Stomach (tissue), 9 donors: Measurements from ENCODE around the gene SIRPB2. TPM values are rescaled to one million over a fixed set of nuclear protein-coding genes. Genes with fewer than 3 reads are reported as not detected.

ENCODE experiments used
- DNase-seq, 2 donors: peaks; one replicate each; pipeline versions ENCODE4 v3.0.0 to v3.0.0-alpha.2; 2013 to 2019
- H3K27ac ChIP-seq, 5 donors: fragments of 200-600 bp in 4 of 5; sonication (generic) in 4 of 5; one replicate each; pipeline ENCODE4 v1.5.1; 2013 to 2019; ENCODE audit warnings: mild to moderate bottlenecking in 1 of 5, moderate library complexity in 1 of 5
- H3K27me3 ChIP-seq, 3 donors: fragments of 200-600 bp; sonication (generic); one replicate each; pipeline ENCODE4 v1.5.1; 2017 to 2019; ENCODE audit warnings: mixed run types in 1 of 3
- H3K36me3 ChIP-seq, 4 donors: fragments of 200-600 bp; sonication (generic); 1 replicate in 3 of 4; 2 replicates in 1 of 4; pipeline ENCODE4 v1.5.1; 2016 to 2019
- H3K4me1 ChIP-seq, 4 donors: fragments of 200-600 bp; sonication (generic); one replicate each; pipeline ENCODE4 v1.5.1; 2016 to 2019
- H3K4me3 ChIP-seq, 4 donors: fragments of 200-600 bp; sonication (generic) in 3 of 4; one replicate each; pipeline ENCODE4 v1.5.1; 2016 to 2019; ENCODE audit warnings: mild to moderate bottlenecking in 1 of 4
- H3K9me3 ChIP-seq, 4 donors: fragments of 200-600 bp; sonication (generic); one replicate each; pipeline ENCODE4 v1.5.1; 2016 to 2019
- EP300 ChIP-seq: sonication (generic); formaldehyde crosslinking; IDR thresholded peaks from one replicate; pipeline ENCODE4 v1.6.1; 2017; ENCODE audit warnings: antibody characterized with exemption
- POLR2A ChIP-seq, 4 donors: fragments of 450-650 bp; IDR thresholded peaks; one replicate each; pipeline ENCODE4 v1.6.1; 2016; ENCODE audit warnings: antibody characterized with exemption in 4 of 4, control low read depth in 2 of 4, mild to moderate bottlenecking in 1 of 4, moderate library complexity in 1 of 4
- POLR2AphosphoS5 ChIP-seq, 3 donors: sonication (generic); formaldehyde crosslinking; IDR thresholded peaks; one replicate each; pipeline ENCODE4 v1.6.1; 2016; ENCODE audit warnings: antibody characterized with exemption in 3 of 3
- WGBS, 5 donors: extraction: QIAGEN DNeasy Blood & Tissue Kit in 3 of 5; methylation state at CpG; one replicate each; pipeline versions ENCODE4 v1.1.5 to v1.1.7; 2013 to 2018; 5-methylcytosine and 5-hydroxymethylcytosine counted together
- intact Hi-C: fragments of 100-400 bp; cut with DNase I; formaldehyde crosslinking; loops from one replicate; pipeline ENCODE4 v1.15.1; 2023; ENCODE audit warnings: low total_unique reads
- polyA plus RNA-seq, 3 donors: library from polyadenylated mRNA; stranded (reverse); fragments of 200-250 nt; gene quantifications; one replicate each; pipeline ENCODE4 v1.2.3, GENCODE V29; 2013
- small RNA-seq, 4 donors: library from RNA; depleted of rRNA; stranded (forward); fragments of <200 nt; gene quantifications; one replicate each; pipeline ENCODE3, GENCODE V24; 2016
- total RNA-seq, 5 donors: library from RNA; depleted of rRNA; stranded (reverse); fragments of >200 nt; gene quantifications; one replicate each; pipeline versions ENCODE4 v1.1.0 to v1.2.3, GENCODE V29; 2014 to 2016
- TF ChIP-seq, protein P1 (sequence below), 7 experiments: fragments of 450-650 bp in 4 of 7; fragments of 200-600 bp in 3 of 7; sonication (generic) in 3 of 7; IDR thresholded peaks; one replicate each; pipeline ENCODE4 v1.5.1; 2016 to 2019; ENCODE audit warnings: antibody characterized with exemption in 7 of 7, control low read depth in 2 of 7, mild to moderate bottlenecking in 1 of 7
- donor health status: healthy with polysubstance abuse.
- donor health status: Bipolar disorder and iron deficiency.
- donor health status: healthy.

Gene SIRPB2
- total and polyA plus RNA-seq, 8 donors, result 0.43 to 7.6 (median 2.4) TPM

DNA sequence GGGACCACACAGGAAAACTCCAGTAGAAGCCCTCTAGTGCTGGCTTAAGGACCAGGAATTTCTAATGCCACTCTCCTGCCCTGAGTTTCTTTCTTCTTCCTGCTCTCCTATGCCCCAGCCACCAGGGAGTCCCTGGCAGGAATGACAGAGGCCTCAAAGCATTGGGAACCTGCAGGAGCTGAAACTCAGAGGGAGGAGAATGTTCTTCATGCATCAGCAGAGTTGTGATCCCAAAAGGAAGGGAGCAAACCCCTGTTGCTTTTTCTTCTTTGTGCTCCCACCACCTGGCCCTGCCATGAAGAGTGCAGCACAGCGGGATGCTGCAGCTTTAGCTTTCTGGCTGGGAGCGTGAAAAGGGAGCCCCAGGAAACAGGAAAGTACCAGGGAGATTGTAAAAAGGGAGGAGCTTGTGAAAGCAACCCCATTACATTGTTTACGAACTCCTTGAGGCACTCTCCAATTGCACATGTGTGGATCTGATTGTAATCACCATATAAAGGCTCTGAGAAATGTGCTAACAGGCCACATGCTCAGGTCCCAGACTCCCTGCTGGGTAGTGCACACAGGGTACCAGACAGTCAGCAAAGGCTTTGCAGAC lies 63.7 kb downstream of the SIRPB2 start:
- Histone ChIP-seq H3K4me3 (no peak overlapping the region), H3K27ac (no peak overlapping the region), H3K27me3 (peaks cover 0 to 14% (median 0%) of the 10 kb centered on the region in 3 donors), H3K9me3 (no peaks in the 10 kb centered on the region), H3K4me1 (no peaks in the 10 kb centered on the region), H3K36me3 (no peaks in the 10 kb centered on the region)
- DNase-seq, result no peak
- intact Hi-C loops, result no loop called here
- no peak for TF ChIP-seq EP300
- TF ChIP-seq POLR2A (IDR thresholded peaks at IDR 0.05), result no peak
- TF ChIP-seq POLR2AphosphoS5 (IDR thresholded peaks at IDR 0.05), result no peak
- TF ChIP-seq, protein P1, sequence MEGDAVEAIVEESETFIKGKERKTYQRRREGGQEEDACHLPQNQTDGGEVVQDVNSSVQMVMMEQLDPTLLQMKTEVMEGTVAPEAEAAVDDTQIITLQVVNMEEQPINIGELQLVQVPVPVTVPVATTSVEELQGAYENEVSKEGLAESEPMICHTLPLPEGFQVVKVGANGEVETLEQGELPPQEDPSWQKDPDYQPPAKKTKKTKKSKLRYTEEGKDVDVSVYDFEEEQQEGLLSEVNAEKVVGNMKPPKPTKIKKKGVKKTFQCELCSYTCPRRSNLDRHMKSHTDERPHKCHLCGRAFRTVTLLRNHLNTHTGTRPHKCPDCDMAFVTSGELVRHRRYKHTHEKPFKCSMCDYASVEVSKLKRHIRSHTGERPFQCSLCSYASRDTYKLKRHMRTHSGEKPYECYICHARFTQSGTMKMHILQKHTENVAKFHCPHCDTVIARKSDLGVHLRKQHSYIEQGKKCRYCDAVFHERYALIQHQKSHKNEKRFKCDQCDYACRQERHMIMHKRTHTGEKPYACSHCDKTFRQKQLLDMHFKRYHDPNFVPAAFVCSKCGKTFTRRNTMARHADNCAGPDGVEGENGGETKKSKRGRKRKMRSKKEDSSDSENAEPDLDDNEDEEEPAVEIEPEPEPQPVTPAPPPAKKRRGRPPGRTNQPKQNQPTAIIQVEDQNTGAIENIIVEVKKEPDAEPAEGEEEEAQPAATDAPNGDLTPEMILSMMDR (IDR thresholded peaks at IDR 0.05), result no peak
- WGBS, 5 donors, result 25 to 48% (median 39%) methylated on average over 3 of the region's 3 CpGs

GRCh38 chr20:1426231-1426849 lies 64.9 kb downstream of the SIRPB2 start:
- TF ChIP-seq POLR2AphosphoS5 (IDR thresholded peaks at IDR 0.05), result no peak
- TF ChIP-seq, protein P1 (IDR thresholded peaks at IDR 0.05), result no peak
- no peak for TF ChIP-seq EP300
- no peak for TF ChIP-seq POLR2A (IDR thresholded peaks at IDR 0.05)
- intact Hi-C loops, result no loop called here
- DNase-seq, result no peak
- Histone ChIP-seq H3K9me3 (no peaks in the 10 kb centered on the region), H3K4me3 (no peak overlapping the region), H3K4me1 (no peaks in the 10 kb centered on the region), H3K27ac (no peak overlapping the region), H3K27me3 (peaks cover 0 to 16% (median 0%) of the 10 kb centered on the region in 3 donors), H3K36me3 (no peaks in the 10 kb centered on the region)
- 57 to 77% (median 61%) methylated on average over 4 of the region's 4 CpGs for WGBS, 5 donors

Small RNAs within 50 kb of the gene (small RNA-seq; reads per million reads assigned to genes)
- 0 reads per million in 4 donors for gene RNU6-917P

Other genes with a start within 250 kb of the SIRPB2 start
- gene SNPH, start 225.1 kb downstream of the SIRPB2 start, total RNA-seq, result 10 to 100 TPM in 1 of 5 donors, 1 to 10 TPM in 4; 1.8 to 15.6 (median 8.0) TPM
- gene SNPH, start 225.1 kb downstream of the SIRPB2 start, polyA plus RNA-seq, result 1 to 10 TPM; 1.8 to 4.2 (median 3.6) TPM
- gene SDCBP2, start 162.3 kb downstream of the SIRPB2 start, total RNA-seq, result 10 to 100 TPM; 33.3 to 90.9 (median 68.3) TPM
- 100 to 1,000 TPM in 1 of 3 donors, 10 to 100 TPM in 2; 38.4 to 297 (median 52.8) TPM for gene SDCBP2, start 162.3 kb downstream of the SIRPB2 start, polyA plus RNA-seq
- gene FKBP1A, start 98.4 kb downstream of the SIRPB2 start, total RNA-seq, result 100 to 1,000 TPM in 2 of 5 donors, 10 to 100 TPM in 3; 33.0 to 280 (median 68.3) TPM
- gene FKBP1A, start 98.4 kb downstream of the SIRPB2 start, polyA plus RNA-seq, result 100 to 1,000 TPM; 135 to 283 (median 195) TPM
- 10 to 100 TPM; 13.4 to 83.4 (median 33.4) TPM for gene NSFL1C, start 24.6 kb downstream of the SIRPB2 start, total RNA-seq
- 10 to 100 TPM; 33.4 to 59.7 (median 50.9) TPM for gene NSFL1C, start 24.6 kb downstream of the SIRPB2 start, polyA plus RNA-seq
- under 1 TPM in 1 of 5 donors, not detected in 4; 0.45 TPM for gene SIRPD, start 66.3 kb upstream of the SIRPB2 start, total RNA-seq
- not detected for gene SIRPD, start 66.3 kb upstream of the SIRPB2 start, polyA plus RNA-seq
- gene SIRPB1, start 128.6 kb upstream of the SIRPB2 start, total RNA-seq, result 10 to 100 TPM in 1 of 5 donors, 1 to 10 TPM in 1, under 1 TPM in 1, not detected in 2; 0.87 to 14.0 (median 2.9) TPM
- 1 to 10 TPM in 1 of 3 donors, under 1 TPM in 2; 0.18 to 3.1 (median 0.76) TPM for gene SIRPB1, start 128.6 kb upstream of the SIRPB2 start, polyA plus RNA-seq
- 1 to 10 TPM in 1 of 5 donors, not detected in 4; 1.1 TPM for gene SIRPG, start 166.4 kb upstream of the SIRPB2 start, total RNA-seq
- gene SIRPG, start 166.4 kb upstream of the SIRPB2 start, polyA plus RNA-seq, result under 1 TPM in 1 of 3 donors, not detected in 2; 0.98 TPM